Fibroblast of the aortic adventitia (primary cell): ENCODE results near the gene NDOR1. TPM values are rescaled to one million over a fixed set of nuclear protein-coding genes. Genes with fewer than 3 reads are reported as not detected.

Experiments used
- DNase-seq: peaks from one replicate; pipeline ENCODE4 v3.0.0-alpha.2; 2010; ENCODE audit warnings: low read depth
- H3K4me3 ChIP-seq: 2 replicates; pipeline ENCODE4 v1.5.1; 2011; ENCODE audit warnings: low read depth, mild to moderate bottlenecking, control low read depth, low read length, moderate library complexity
- CTCF ChIP-seq: IDR thresholded peaks from 2 replicates; pipeline ENCODE4 v1.5.1; 2011; ENCODE audit warnings: mild to moderate bottlenecking, low read length, control low read depth, inconsistent platforms; ENCODE audit not compliant: insufficient read depth
- total RNA-seq: library from RNA; depleted of rRNA; stranded (reverse); fragments of >200 nt; gene quantifications from 2 replicates; pipeline ENCODE4 v1.2.3, GENCODE V29; 2012; ENCODE audit warnings: low replicate concordance

NDOR1 gene
- total RNA-seq, 1 donor = 8.6 TPM

- no peak for TF ChIP-seq CTCF
- no peak overlapping the region for H3K4me3 ChIP-seq
- no peak for DNase-seq
Observed at GRCh38 chr9:137229903-137230704, 24.6 kb downstream of the NDOR1 start.

- TF ChIP-seq CTCF = no peak
- no peak for DNase-seq
- no peak within 1 kb of the TSS for H3K4me3 ChIP-seq
Observed at GRCh38 chr9:137230705-137231371, 25.3 kb downstream of the NDOR1 start, which contains the start of gene SLC34A3. SLC34A3 (plus strand) TSS chr9:137230901; CDS start chr9:137231703, 802 bp downstream.

- H3K4me3 ChIP-seq = no peak overlapping the region
- DNase-seq = no peak
- TF ChIP-seq CTCF = no peak
Observed at GRCh38 chr9:137231372-137232039, 26.0 kb downstream of the NDOR1 start.

DNA sequence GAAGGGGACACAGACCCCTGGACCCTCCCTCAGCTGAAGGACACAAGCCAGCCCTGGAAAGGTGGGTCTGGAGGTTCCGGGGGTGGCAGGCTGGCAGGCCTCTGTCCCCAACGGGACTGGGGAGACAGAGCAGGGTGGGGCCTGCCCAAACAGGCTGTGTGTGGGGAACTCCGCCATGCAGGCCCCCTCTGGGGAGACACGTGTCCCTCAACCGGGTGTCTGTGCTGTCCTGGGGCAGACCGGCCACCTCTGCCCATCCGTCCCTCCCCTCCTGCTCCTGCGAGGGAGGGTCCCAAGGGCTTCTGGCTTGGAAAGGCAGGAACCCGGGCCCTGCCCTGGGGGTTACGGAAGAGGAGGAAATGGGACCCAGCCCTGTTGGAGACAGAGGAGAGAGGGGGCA is 26.6 kb downstream of the NDOR1 start:
- TF ChIP-seq CTCF = no peak
- no peak overlapping the region for H3K4me3 ChIP-seq
- no peak for DNase-seq

DNA sequence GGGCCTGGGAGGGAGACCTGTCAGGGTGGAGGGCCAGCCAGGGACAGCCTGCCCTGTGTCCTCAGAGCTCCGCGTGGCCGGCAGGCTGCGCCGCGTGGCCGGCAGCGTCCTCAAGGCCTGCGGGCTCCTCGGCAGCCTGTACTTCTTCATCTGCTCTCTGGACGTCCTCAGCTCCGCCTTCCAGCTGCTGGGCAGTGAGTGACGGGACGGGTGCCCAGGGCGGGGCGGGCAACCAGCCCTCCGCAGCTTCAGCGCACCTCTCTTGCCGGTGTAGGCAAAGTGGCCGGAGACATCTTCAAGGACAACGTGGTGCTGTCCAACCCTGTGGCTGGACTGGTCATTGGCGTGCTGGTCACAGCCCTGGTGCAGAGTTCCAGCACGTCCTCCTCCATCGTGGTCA is 27.0 kb downstream of the NDOR1 start:
- no peak overlapping the region for H3K4me3 ChIP-seq
- no peak for DNase-seq
- no peak for TF ChIP-seq CTCF

DNA sequence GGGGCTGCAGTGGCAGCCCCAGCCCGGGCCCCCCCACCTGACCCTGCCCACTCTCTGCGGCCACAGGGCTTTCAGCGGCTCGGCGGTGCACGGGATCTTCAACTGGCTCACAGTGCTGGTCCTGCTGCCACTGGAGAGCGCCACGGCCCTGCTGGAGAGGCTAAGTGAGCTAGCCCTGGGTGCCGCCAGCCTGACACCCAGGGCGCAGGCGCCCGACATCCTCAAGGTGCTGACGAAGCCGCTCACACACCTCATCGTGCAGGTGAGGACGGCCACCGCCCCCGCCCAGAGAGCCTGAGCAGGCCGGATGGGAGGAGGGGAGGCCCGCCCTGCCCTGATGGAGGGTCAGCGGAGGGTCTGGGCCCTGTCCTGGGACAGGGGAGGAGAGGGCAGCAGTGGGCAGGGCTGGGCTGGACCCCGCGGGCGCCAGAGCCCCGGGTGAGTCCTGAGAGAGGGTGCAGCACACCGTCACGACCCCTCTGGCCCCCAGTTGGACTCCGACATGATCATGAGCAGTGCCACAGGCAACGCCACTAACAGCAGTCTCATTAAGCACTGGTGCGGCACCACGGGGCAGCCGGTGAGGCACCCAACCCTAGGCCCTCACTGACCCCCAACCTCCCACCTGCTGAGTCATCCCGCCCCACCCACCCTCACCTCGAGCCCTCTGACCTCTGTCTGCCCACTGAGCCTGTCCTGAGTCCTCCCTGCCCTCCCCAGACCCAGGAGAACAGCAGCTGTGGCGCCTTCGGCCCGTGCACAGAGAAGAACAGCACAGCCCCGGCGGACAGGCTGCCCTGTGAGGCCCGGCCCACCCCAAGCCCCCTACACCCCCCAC is 27.9 kb downstream of the NDOR1 start:
- no peak for DNase-seq
- no peak overlapping the region for H3K4me3 ChIP-seq
- no peak for TF ChIP-seq CTCF
